ENCODE results near the gene MEGF11.

Gene MEGF11

GRCh38 chr15:66178531-66178910, 75.0 kb downstream of the MEGF11 start:
- no peak overlapping the region for H3K23ac ChIP-seq (ENCODE audit: low read length)
- H4K8ac ChIP-seq (ENCODE audit: low read depth, low read length) = no peak overlapping the region
- no peak overlapping the region for H3K4me2 ChIP-seq (ENCODE audit: low read length)
- H3K79me1 ChIP-seq (ENCODE audit: low read length) = no peaks in the 10 kb centered on the region
- H3K4me1 ChIP-seq (ENCODE audit: control insufficient read depth, low read depth, low read length) = no peaks in the 10 kb centered on the region
- no peak overlapping the region for H3K27ac ChIP-seq (ENCODE audit: low read depth, low read length)
- H3K27me3 ChIP-seq (ENCODE audit: insufficient read depth, low read length, poor library complexity) = no peaks in the 10 kb centered on the region
- DNase-seq = peak; percentile 24
- H3K79me2 ChIP-seq (ENCODE audit: control insufficient read depth, insufficient read depth, low read length) = no peaks in the 10 kb centered on the region
- no peak overlapping the region for H3K18ac ChIP-seq (ENCODE audit: low read length)
- H2BK15ac ChIP-seq (replicated peaks; ENCODE audit: low read depth) = no peak overlapping the region
- no peak overlapping the region for H3K4me3 ChIP-seq (ENCODE audit: low read length)
- H4K5ac ChIP-seq (ENCODE audit: low read length) = no peak overlapping the region
- no peak overlapping the region for H2AK5ac ChIP-seq (ENCODE audit: low read length)
- H2BK120ac ChIP-seq (ENCODE audit: low read depth, low read length) = no peak overlapping the region
- H3K4ac ChIP-seq (ENCODE audit: low read depth, low read length) = no peak overlapping the region
- no peak overlapping the region for H2BK5ac ChIP-seq (ENCODE audit: low read length)
- WGBS (ENCODE audit: extremely low coverage, insufficient coverage, low lambda C conversion rate) = no CpG with 5 or more reads among the region's 4 CpGs
- H3K56ac ChIP-seq (ENCODE audit: low read length) = no peak overlapping the region
- H3K36me3 ChIP-seq (ENCODE audit: control insufficient read depth, insufficient read depth, low read length) = no peaks in the 10 kb centered on the region
- H3K9ac ChIP-seq (ENCODE audit: low read length) = no peak overlapping the region

DNA sequence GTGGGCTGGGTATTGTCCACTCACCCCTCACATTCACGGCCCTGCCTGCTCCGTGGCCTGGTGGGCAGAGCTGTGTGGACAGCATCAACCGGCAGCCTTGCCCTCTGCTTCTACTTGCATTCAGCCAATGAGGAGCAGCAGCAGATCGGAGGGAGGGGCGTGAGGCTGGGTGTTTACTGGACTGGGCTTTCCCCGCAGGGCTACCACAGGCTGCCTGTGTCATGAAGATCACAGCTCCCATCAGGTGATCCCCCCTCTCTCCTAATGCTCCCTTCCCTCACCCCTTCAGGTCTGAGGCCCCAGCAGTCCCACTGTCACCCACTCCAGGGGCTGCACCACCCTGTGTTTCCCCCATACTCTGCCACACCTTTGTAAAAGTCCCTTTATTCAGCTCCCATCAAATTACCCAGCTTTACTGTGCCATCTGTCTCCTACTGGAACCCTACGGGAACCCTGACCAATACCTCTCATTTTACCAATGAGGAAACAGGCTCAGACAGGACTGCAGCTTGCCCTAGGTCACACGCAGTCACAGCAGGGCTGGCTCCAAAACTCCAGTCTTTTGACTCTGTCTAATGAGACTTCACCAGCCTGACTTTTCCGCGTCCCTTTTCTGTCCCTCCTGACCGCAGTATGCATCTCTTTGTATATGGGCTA, 81.1 kb downstream of the MEGF11 start:
- no peaks in the 10 kb centered on the region for H3K79me1 ChIP-seq (ENCODE audit: low read length)
- no peak overlapping the region for H3K23ac ChIP-seq (ENCODE audit: low read length)
- no peak overlapping the region for H2BK15ac ChIP-seq (replicated peaks; ENCODE audit: low read depth)
- no peaks in the 10 kb centered on the region for H3K36me3 ChIP-seq (ENCODE audit: control insufficient read depth, insufficient read depth, low read length)
- H3K56ac ChIP-seq (ENCODE audit: low read length) = no peak overlapping the region
- no peak overlapping the region for H2BK5ac ChIP-seq (ENCODE audit: low read length)
- no CpG with 5 or more reads among the region's 11 CpGs for WGBS (ENCODE audit: extremely low coverage, insufficient coverage, low lambda C conversion rate)
- DNase-seq = no peak
- no peak overlapping the region for H4K8ac ChIP-seq (ENCODE audit: low read depth, low read length)
- H3K4me2 ChIP-seq (ENCODE audit: low read length) = no peak overlapping the region
- no peaks in the 10 kb centered on the region for H3K79me2 ChIP-seq (ENCODE audit: control insufficient read depth, insufficient read depth, low read length)
- H3K27ac ChIP-seq (ENCODE audit: low read depth, low read length) = no peak overlapping the region
- H3K4me3 ChIP-seq (ENCODE audit: low read length) = no peak overlapping the region
- no peaks in the 10 kb centered on the region for H3K4me1 ChIP-seq (ENCODE audit: control insufficient read depth, low read depth, low read length)
- H2AK5ac ChIP-seq (ENCODE audit: low read length) = no peak overlapping the region
- H3K4ac ChIP-seq (ENCODE audit: low read depth, low read length) = no peak overlapping the region
- H3K18ac ChIP-seq (ENCODE audit: low read length) = no peak overlapping the region
- no peaks in the 10 kb centered on the region for H3K27me3 ChIP-seq (ENCODE audit: insufficient read depth, low read length, poor library complexity)
- H4K5ac ChIP-seq (ENCODE audit: low read length) = no peak overlapping the region
- H3K9ac ChIP-seq (ENCODE audit: low read length) = no peak overlapping the region
- H2BK120ac ChIP-seq (ENCODE audit: low read depth, low read length) = no peak overlapping the region

DNA sequence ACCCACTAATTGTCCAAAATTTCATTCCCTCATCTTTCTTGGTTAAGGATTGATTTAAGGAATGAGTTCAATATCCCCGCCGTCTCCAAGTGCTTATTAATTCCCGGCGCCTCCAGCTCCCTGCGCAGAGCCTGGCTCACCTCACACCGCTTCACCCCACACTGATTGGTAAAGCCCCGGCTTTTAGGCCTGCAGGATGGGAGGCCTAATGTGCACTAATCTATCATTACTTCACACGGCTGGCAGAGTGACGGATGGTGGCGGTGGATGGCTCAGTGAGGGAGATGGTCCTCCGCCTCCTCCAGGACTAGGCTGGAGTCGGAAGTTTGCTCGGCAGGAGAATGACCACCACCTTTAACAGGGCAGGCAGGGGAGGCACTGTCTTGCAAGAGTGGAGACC, 81.7 kb downstream of the MEGF11 start:
- no peak overlapping the region for H3K4me2 ChIP-seq (ENCODE audit: low read length)
- H4K5ac ChIP-seq (ENCODE audit: low read length) = no peak overlapping the region
- no peaks in the 10 kb centered on the region for H3K79me2 ChIP-seq (ENCODE audit: control insufficient read depth, insufficient read depth, low read length)

DNA sequence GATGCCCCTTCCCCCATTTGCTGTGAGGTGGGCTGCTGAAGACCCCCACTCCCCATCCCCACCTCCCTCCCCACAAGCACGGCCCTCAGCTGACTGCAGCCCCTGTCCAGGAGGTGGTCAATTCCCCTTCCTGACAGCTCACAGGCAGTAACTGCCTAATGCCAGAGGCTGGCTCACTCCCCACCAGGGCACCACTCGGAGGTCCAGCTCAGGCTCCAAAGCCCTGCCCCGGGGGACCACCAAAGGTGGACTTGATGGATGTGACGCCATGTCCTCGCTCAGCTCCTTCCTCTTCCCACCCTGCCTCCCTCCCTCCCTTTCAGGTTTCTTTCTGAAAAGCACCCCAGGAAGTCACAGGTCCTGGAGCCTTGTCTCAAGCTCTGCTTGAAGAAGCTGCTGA, 82.8 kb downstream of the MEGF11 start:
- no peaks in the 10 kb centered on the region for H3K4me1 ChIP-seq (ENCODE audit: control insufficient read depth, low read depth, low read length)
- H2AK5ac ChIP-seq (ENCODE audit: low read length) = no peak overlapping the region
- no CpG with 5 or more reads among the region's 5 CpGs for WGBS (ENCODE audit: extremely low coverage, insufficient coverage, low lambda C conversion rate)
- no peak for DNase-seq
- no peak overlapping the region for H3K9ac ChIP-seq (ENCODE audit: low read length)
- H3K79me2 ChIP-seq (ENCODE audit: control insufficient read depth, insufficient read depth, low read length) = no peaks in the 10 kb centered on the region
- no peak overlapping the region for H3K23ac ChIP-seq (ENCODE audit: low read length)
- no peak overlapping the region for H3K56ac ChIP-seq (ENCODE audit: low read length)
- H4K5ac ChIP-seq (ENCODE audit: low read length) = no peak overlapping the region
- H3K79me1 ChIP-seq (ENCODE audit: low read length) = no peaks in the 10 kb centered on the region
- H3K18ac ChIP-seq (ENCODE audit: low read length) = no peak overlapping the region
- no peak overlapping the region for H3K4me2 ChIP-seq (ENCODE audit: low read length)
- no peak overlapping the region for H2BK15ac ChIP-seq (replicated peaks; ENCODE audit: low read depth)
- no peak overlapping the region for H3K4ac ChIP-seq (ENCODE audit: low read depth, low read length)
- H4K8ac ChIP-seq (ENCODE audit: low read depth, low read length) = no peak overlapping the region
- H2BK5ac ChIP-seq (ENCODE audit: low read length) = no peak overlapping the region
- no peaks in the 10 kb centered on the region for H3K27me3 ChIP-seq (ENCODE audit: insufficient read depth, low read length, poor library complexity)
- H3K27ac ChIP-seq (ENCODE audit: low read depth, low read length) = no peak overlapping the region
- H3K4me3 ChIP-seq (ENCODE audit: low read length) = no peak overlapping the region
- no peaks in the 10 kb centered on the region for H3K36me3 ChIP-seq (ENCODE audit: control insufficient read depth, insufficient read depth, low read length)
- no peak overlapping the region for H2BK120ac ChIP-seq (ENCODE audit: low read depth, low read length)

More for the DNA sequence above, 81.7 kb downstream of the MEGF11 start:
- Histone ChIP-seq H4K8ac (ENCODE audit: low read depth, low read length) (no peak overlapping the region), H3K79me1 (ENCODE audit: low read length) (no peaks in the 10 kb centered on the region), H2BK5ac (ENCODE audit: low read length) (no peak overlapping the region), H3K36me3 (ENCODE audit: control insufficient read depth, insufficient read depth, low read length) (no peaks in the 10 kb centered on the region), H3K23ac (ENCODE audit: low read length) (no peak overlapping the region), H2BK15ac (replicated peaks; ENCODE audit: low read depth) (no peak overlapping the region), H2BK120ac (ENCODE audit: low read depth, low read length) (no peak overlapping the region), H3K4me1 (ENCODE audit: control insufficient read depth, low read depth, low read length) (no peaks in the 10 kb centered on the region), H3K18ac (ENCODE audit: low read length) (no peak overlapping the region), H3K9ac (ENCODE audit: low read length) (no peak overlapping the region), H3K56ac (ENCODE audit: low read length) (no peak overlapping the region), H3K4me3 (ENCODE audit: low read length) (no peak overlapping the region), H3K27me3 (ENCODE audit: insufficient read depth, low read length, poor library complexity) (no peaks in the 10 kb centered on the region), H3K4ac (ENCODE audit: low read depth, low read length) (no peak overlapping the region), H3K27ac (ENCODE audit: low read depth, low read length) (no peak overlapping the region), H2AK5ac (ENCODE audit: low read length) (no peak overlapping the region)
- DNase-seq = no peak
- no CpG with 5 or more reads among the region's 13 CpGs for WGBS (ENCODE audit: extremely low coverage, insufficient coverage, low lambda C conversion rate)

- H4K5ac ChIP-seq (ENCODE audit: low read length) = no peak overlapping the region
- no peak overlapping the region for H3K23ac ChIP-seq (ENCODE audit: low read length)
- no peak overlapping the region for H4K8ac ChIP-seq (ENCODE audit: low read depth, low read length)
- H2AK5ac ChIP-seq (ENCODE audit: low read length) = no peak overlapping the region
- no peak overlapping the region for H2BK120ac ChIP-seq (ENCODE audit: low read depth, low read length)
- no peak overlapping the region for H3K18ac ChIP-seq (ENCODE audit: low read length)
- no peak overlapping the region for H3K4ac ChIP-seq (ENCODE audit: low read depth, low read length)
- H3K36me3 ChIP-seq (ENCODE audit: control insufficient read depth, insufficient read depth, low read length) = no peaks in the 10 kb centered on the region
- no peak overlapping the region for H3K4me2 ChIP-seq (ENCODE audit: low read length)
- H3K27me3 ChIP-seq (ENCODE audit: insufficient read depth, low read length, poor library complexity) = no peaks in the 10 kb centered on the region
- no CpG with 5 or more reads among the region's 4 CpGs for WGBS (ENCODE audit: extremely low coverage, insufficient coverage, low lambda C conversion rate)
- no peak overlapping the region for H3K27ac ChIP-seq (ENCODE audit: low read depth, low read length)
- H3K9ac ChIP-seq (ENCODE audit: low read length) = no peak overlapping the region
- no peaks in the 10 kb centered on the region for H3K79me1 ChIP-seq (ENCODE audit: low read length)
- no peak overlapping the region for H2BK15ac ChIP-seq (replicated peaks; ENCODE audit: low read depth)
- H3K4me1 ChIP-seq (ENCODE audit: control insufficient read depth, low read depth, low read length) = no peaks in the 10 kb centered on the region
- H3K4me3 ChIP-seq (ENCODE audit: low read length) = no peak overlapping the region
- H3K56ac ChIP-seq (ENCODE audit: low read length) = no peak overlapping the region
- H3K79me2 ChIP-seq (ENCODE audit: control insufficient read depth, insufficient read depth, low read length) = no peaks in the 10 kb centered on the region
- H2BK5ac ChIP-seq (ENCODE audit: low read length) = no peak overlapping the region
- DNase-seq = no peak
Observed at GRCh38 chr15:66170042-66170441, 83.5 kb downstream of the MEGF11 start.

DNA sequence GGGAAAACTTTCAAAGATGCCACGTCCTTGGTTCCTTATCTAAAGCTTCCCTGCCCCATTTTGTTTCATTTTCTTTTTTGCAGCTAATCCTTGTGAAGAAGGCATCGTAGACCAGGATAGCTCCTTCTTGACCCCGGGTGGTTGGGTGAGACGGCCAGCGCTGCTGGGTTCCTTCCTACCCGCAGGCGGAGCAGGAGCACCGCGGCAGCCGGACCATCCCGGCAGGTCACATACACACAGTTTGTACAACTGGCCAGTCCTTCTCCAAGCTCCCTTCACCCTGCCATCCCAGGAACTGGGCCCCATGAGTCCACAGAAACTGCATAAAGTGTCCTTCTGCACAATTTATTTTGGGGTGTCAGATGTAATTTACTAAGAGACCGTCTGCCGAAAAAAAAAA, 83.9 kb downstream of the MEGF11 start:
- Histone ChIP-seq H3K23ac (ENCODE audit: low read length) (no peak overlapping the region), H3K4me1 (ENCODE audit: control insufficient read depth, low read depth, low read length) (no peaks in the 10 kb centered on the region), H4K8ac (ENCODE audit: low read depth, low read length) (no peak overlapping the region), H2AK5ac (ENCODE audit: low read length) (no peak overlapping the region), H3K4ac (ENCODE audit: low read depth, low read length) (no peak overlapping the region), H3K36me3 (ENCODE audit: control insufficient read depth, insufficient read depth, low read length) (no peaks in the 10 kb centered on the region), H3K27ac (ENCODE audit: low read depth, low read length) (no peak overlapping the region), H3K27me3 (ENCODE audit: insufficient read depth, low read length, poor library complexity) (no peaks in the 10 kb centered on the region), H2BK5ac (ENCODE audit: low read length) (no peak overlapping the region), H2BK15ac (replicated peaks; ENCODE audit: low read depth) (no peak overlapping the region), H3K79me1 (ENCODE audit: low read length) (no peaks in the 10 kb centered on the region), H3K79me2 (ENCODE audit: control insufficient read depth, insufficient read depth, low read length) (no peaks in the 10 kb centered on the region), H3K9ac (ENCODE audit: low read length) (no peak overlapping the region), H3K4me2 (ENCODE audit: low read length) (no peak overlapping the region), H3K4me3 (ENCODE audit: low read length) (no peak overlapping the region), H4K5ac (ENCODE audit: low read length) (no peak overlapping the region), H3K18ac (ENCODE audit: low read length) (no peak overlapping the region), H2BK120ac (ENCODE audit: low read depth, low read length) (no peak overlapping the region), H3K56ac (ENCODE audit: low read length) (no peak overlapping the region)
- no CpG with 5 or more reads among the region's 13 CpGs for WGBS (ENCODE audit: extremely low coverage, insufficient coverage, low lambda C conversion rate)
- DNase-seq = no peak
